Stimulated activated naive B cell treated with anti-CD40 and anti-IgM and Interleukin-4, amounts not matched to agents 10 μg/mL and 1 μg/mL and 100 μg/mL, for 72 hours (primary cell): ENCODE measurements around the gene S100PBP.
A peak's percentile ranks its signal among the peaks of the same experiment; 100 is the strongest.

ENCODE experiments used
- ATAC-seq, 2 donors: fragments of 150-1000 bp; cut with Tn5 transposase; replicated peaks; 2 replicates each; pipeline ENCODE4 v1.10.0; 2021; ENCODE audit warnings: moderate library complexity in 1 of 2
- DNase-seq: peaks from one replicate; pipeline ENCODE4 v3.0.0; 2021
- H3K27ac Mint-ChIP-seq: one replicate; pipeline ENCODE4 v1.8.0; 2022; ENCODE audit warnings: mild to moderate bottlenecking, mixed read lengths
- H3K27me3 Mint-ChIP-seq, 2 donors: one replicate each; pipeline ENCODE4 v1.8.0; 2022; ENCODE audit warnings: mixed read lengths in 2 of 2
- H3K36me3 Mint-ChIP-seq, 2 donors: one replicate each; pipeline ENCODE4 v1.8.0; 2022; ENCODE audit warnings: mixed read lengths in 2 of 2, mild to moderate bottlenecking in 1 of 2
- H3K4me1 Mint-ChIP-seq, 2 donors: one replicate each; pipeline ENCODE4 v1.8.0; 2022; ENCODE audit warnings: mixed read lengths in 2 of 2, mild to moderate bottlenecking in 1 of 2
- H3K4me3 Mint-ChIP-seq, 2 donors: one replicate each; pipeline ENCODE4 v1.8.0; 2022; ENCODE audit warnings: mild to moderate bottlenecking in 2 of 2, mixed read lengths in 2 of 2, moderate library complexity in 1 of 2
- H3K9me3 Mint-ChIP-seq, 2 donors: one replicate each; pipeline ENCODE4 v1.8.0; 2022; ENCODE audit warnings: mixed read lengths in 2 of 2, mild to moderate bottlenecking in 1 of 2

Gene S100PBP

DNA sequence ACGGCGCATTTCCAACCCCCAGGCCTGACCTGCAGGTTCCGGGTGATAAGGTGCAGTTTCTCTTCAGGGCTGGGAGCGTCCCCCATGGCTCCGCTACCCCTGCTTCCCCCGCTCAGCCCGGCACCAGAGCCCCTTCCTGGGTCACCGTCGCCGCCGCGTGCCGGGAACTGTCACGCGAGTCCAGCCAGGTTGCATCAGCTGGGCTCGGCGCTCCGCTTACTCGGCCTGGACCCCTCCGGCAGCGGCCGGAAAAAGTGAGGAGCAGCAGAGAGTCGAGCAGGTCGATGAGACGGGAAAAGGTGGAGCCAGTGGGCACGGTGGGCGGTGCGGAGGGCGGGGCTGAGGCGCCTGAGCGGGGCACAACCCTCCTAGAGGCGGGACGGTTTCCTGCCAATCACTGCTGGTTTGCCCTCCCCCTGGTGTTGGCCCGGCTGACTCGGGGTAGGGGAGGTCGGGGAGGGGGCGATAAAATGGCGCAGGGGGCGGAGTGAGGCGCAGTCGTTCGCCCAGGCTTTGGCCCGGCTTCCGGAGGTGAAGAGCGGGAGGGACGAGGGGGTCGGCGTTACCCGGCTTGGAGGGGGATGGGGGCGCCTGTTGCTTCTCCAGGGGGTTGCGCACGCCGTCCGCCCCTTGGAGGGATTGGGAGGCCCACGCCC lies at the start of gene S100PBP, which contains the start of gene YARS1:
S100PBP (plus strand) TSS at position 495 of the 656 bp plus-strand sequence. CDS start 8,447 bp downstream, outside the sequence.
YARS1 (minus strand) TSS at position 200 of the 656 bp plus-strand sequence; CDS start at position 86, 114 bp downstream.
- Mint-ChIP-seq H3K4me3 (peak within 1 kb of the TSS; percentile 99), H3K27me3 (no peaks in the 10 kb centered on the region), H3K4me1 (peaks cover 27 to 54% of the 10 kb centered on the region in 2 donors), H3K9me3 (peaks cover 1 to 4% of the 10 kb centered on the region in 2 donors), H3K36me3 (peaks cover 16 to 33% of the 10 kb centered on the region in 2 donors), H3K27ac (peak within 1 kb of the TSS; percentile 99)
- peak; percentile 92 for ATAC-seq
- DNase-seq, result peak; percentile 99

DNA sequence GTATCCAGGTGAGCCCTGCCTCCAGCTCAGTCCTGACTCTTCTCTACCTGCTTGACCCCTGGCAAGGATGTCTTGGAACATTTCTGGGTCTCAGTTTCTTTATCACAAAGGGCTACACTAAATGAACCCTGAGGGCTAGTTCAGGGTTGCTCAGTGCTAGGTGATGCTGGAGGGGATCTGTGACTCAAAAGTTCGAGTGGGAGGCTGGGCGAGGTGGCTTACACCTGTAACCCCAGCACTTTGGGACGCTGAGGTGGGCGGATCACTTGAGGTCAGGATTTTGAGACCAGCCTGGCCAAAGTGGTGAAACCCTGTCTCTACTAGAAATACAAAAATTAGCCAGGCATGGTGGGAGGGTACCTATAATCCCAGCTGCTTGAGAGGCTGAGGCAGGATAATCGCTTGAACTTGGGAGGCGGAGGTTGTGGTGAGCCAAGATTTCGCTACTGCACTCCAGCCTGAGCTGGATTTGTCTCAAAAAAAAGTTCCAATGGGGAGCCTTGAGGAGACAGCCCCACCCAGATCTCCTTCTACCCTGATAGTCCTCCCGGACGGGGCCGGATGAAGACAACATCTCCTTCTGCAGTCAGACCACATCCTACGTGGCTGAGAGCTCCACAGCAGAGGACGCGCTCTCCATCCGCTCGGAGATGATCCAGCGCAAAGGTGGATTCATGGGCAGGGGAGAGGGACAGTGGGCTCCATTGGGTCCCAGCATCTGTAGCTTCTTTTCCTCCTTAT lies 49.2 kb upstream of the S100PBP start:
- ATAC-seq (no peak), DNase-seq (no peak)
- H3K9me3 Mint-ChIP-seq, result no peaks in the 10 kb centered on the region
- H3K27ac Mint-ChIP-seq, result no peak overlapping the region
- H3K4me1 Mint-ChIP-seq, result peaks cover 3 to 5% of the 10 kb centered on the region in 2 donors
- H3K27me3 Mint-ChIP-seq, result no peaks in the 10 kb centered on the region
- H3K4me3 Mint-ChIP-seq, result no peak overlapping the region
- peaks cover 2 to 9% of the 10 kb centered on the region in 2 donors for H3K36me3 Mint-ChIP-seq

DNA sequence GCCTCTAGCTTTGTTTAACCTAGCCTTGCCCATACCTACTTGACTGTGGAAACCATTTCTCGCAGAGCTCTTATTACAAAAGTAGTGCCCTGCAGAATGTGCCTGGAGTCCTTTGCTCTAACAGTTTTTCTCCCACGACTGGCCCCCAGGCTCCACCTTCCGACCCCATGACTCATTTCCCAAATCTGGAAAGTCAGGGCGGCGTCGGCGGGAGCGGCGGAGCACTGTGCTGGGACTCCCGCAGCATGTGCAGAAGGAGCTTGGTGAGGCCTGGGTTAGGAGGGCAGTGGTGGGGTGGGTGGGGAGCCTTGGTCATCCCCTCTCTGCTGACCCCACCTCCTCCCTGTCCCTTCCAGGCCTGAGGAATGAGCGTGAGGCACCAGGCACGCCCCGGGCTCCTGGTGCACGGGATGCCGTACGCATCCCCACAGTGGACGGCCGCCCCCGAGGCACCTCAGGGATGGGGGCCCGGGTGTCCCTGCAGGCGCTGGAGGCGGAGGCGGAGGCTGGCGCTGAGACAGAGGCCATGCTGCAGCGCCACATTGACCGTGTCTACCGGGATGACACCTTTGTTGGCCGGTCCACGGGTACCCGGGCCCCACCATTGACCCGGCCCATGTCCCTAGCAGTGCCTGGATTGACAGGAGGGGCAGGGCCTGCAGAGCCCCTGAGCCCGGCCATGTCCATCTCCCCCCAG lies 47.8 kb upstream of the S100PBP start:
- H3K27ac Mint-ChIP-seq, result no peak overlapping the region
- no peak for DNase-seq
- no peak overlapping the region for H3K4me3 Mint-ChIP-seq
- H3K36me3 Mint-ChIP-seq, result peaks cover 7 to 21% of the 10 kb centered on the region in 2 donors
- peaks cover 10 to 15% of the 10 kb centered on the region in 2 donors for H3K4me1 Mint-ChIP-seq
- no peaks in the 10 kb centered on the region for H3K27me3 Mint-ChIP-seq
- no peaks in the 10 kb centered on the region for H3K9me3 Mint-ChIP-seq
- ATAC-seq, result no peak

DNA sequence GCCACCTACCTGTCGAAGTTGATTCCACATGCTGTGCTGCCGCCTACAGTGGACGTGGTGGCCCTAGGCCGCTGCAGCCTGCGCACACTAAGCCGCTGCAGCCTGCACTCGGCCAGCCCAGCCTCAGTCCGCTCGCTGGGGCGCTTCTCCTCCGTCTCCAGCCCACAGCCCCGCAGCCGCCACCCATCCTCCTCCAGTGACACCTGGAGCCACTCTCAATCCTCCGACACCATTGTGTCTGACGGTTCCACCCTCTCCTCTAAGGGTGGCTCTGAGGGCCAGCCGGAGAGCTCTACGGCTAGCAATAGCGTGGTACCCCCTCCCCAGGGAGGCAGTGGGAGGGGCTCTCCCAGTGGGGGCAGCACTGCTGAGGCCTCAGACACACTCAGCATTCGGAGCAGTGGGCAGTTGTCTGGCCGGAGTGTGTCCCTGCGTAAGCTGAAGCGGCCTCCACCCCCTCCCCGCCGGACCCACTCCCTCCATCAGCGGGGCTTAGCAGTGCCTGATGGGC lies 47.2 kb upstream of the S100PBP start:
- DNase-seq, result no peak
- peaks cover 10 to 15% of the 10 kb centered on the region in 2 donors for H3K4me1 Mint-ChIP-seq
- H3K36me3 Mint-ChIP-seq, result peaks cover 7 to 25% of the 10 kb centered on the region in 2 donors
- no peak overlapping the region for H3K27ac Mint-ChIP-seq
- no peak overlapping the region for H3K4me3 Mint-ChIP-seq
- no peak for ATAC-seq
- H3K9me3 Mint-ChIP-seq, result no peaks in the 10 kb centered on the region
- no peaks in the 10 kb centered on the region for H3K27me3 Mint-ChIP-seq

DNA sequence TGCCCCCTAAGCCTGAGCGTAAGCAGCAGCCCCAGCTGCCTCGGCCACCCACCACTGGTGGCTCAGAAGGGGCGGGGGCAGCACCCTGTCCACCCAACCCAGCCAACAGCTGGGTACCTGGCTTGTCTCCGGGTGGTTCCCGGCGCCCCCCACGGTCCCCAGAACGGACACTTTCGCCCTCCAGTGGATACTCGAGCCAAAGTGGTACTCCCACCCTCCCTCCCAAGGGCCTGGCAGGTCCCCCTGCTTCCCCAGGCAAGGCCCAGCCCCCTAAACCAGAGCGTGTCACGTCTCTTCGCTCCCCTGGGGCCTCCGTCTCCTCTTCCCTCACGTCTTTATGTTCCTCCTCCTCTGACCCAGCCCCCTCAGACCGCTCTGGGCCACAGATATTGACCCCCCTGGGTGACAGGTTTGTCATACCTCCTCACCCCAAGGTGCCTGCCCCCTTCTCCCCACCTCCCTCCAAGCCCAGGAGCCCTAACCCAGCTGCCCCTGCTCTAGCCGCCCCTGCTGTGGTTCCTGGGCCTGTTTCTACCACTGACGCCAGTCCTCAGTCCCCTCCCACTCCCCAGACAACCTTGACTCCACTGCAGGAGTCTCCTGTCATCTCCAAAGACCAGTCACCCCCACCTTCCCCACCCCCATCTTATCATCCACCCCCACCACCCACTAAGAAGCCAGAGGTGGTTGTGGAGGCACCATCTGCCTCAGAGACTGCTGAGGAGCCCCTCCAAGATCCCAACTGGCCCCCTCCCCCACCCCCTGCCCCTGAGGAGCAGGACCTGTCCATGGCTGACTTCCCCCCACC lies 46.5 kb upstream of the S100PBP start:
- no peaks in the 10 kb centered on the region for H3K27me3 Mint-ChIP-seq
- peaks cover 12 to 29% of the 10 kb centered on the region in 2 donors for H3K36me3 Mint-ChIP-seq
- DNase-seq, result no peak
- H3K27ac Mint-ChIP-seq, result no peak overlapping the region
- no peak overlapping the region for H3K4me3 Mint-ChIP-seq
- no peaks in the 10 kb centered on the region for H3K9me3 Mint-ChIP-seq
- ATAC-seq, result no peak
- peaks cover 13 to 15% of the 10 kb centered on the region in 2 donors for H3K4me1 Mint-ChIP-seq

DNA sequence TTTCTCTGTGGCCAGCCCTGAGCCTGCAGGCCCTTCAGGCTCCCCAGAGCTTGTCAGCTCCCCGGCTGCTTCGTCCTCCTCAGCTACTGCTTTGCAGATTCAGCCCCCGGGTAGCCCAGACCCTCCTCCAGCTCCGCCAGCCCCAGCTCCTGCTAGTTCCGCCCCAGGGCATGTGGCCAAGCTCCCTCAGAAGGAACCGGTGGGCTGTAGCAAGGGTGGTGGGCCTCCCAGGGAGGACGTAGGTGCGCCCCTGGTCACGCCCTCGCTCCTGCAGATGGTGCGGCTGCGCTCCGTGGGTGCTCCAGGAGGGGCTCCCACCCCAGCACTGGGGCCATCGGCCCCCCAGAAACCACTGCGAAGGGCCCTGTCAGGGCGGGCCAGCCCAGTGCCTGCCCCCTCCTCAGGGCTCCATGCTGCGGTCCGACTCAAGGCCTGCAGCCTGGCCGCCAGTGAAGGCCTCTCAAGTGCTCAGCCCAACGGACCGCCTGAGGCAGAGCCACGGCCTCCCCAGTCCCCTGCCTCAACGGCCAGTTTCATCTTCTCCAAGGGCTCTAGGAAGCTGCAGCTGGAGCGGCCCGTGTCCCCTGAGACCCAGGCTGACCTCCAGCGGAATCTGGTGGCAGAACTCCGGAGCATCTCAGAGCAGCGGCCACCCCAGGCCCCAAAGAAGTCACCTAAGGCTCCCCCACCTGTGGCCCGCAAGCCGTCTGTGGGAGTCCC lies 45.7 kb upstream of the S100PBP start:
- Mint-ChIP-seq H3K27me3 (no peaks in the 10 kb centered on the region), H3K4me3 (no peak overlapping the region), H3K27ac (no peak overlapping the region), H3K4me1 (peaks cover 13 to 15% of the 10 kb centered on the region in 2 donors), H3K9me3 (no peaks in the 10 kb centered on the region), H3K36me3 (peaks cover 12 to 33% of the 10 kb centered on the region in 2 donors)
- ATAC-seq, result no peak
- no peak for DNase-seq

DNA sequence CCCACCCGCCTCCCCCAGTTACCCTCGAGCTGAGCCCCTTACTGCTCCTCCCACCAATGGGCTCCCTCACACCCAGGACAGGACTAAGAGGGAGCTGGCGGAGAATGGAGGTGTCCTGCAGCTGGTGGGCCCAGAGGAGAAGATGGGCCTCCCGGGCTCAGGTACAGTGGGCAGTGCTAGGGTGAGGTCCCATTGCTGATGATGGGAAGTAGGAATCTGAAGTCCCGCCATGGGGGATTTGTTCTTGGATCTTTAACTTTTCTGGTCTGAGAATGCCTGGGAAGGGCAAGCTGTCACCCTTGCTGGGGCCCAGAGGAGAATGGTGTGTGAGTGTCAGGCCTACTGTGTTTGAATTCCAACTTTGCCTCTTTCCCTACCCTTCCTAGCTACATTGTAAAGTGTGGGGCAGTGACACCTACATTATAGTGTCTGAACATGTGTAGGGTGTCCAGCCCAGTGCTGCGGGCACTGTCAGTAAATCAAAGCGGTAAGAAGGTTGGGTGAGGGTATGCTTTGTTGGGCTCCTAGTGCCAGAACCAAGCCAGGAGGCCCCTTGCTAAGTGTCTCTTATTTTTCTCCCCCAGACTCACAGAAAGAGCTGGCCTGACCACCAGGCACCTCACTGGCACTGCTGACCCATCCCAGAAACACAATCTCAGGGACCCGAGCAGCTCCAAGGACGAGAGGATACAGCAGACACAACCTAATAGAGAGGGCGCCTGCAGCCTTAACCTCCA lies 45.0 kb upstream of the S100PBP start:
- peaks cover 13 to 15% of the 10 kb centered on the region in 2 donors for H3K4me1 Mint-ChIP-seq
- no peak overlapping the region for H3K4me3 Mint-ChIP-seq
- no peaks in the 10 kb centered on the region for H3K9me3 Mint-ChIP-seq
- no peak overlapping the region for H3K27ac Mint-ChIP-seq
- H3K27me3 Mint-ChIP-seq, result no peaks in the 10 kb centered on the region
- ATAC-seq (no peak), DNase-seq (no peak)
- peaks cover 12 to 33% of the 10 kb centered on the region in 2 donors for H3K36me3 Mint-ChIP-seq

DNA sequence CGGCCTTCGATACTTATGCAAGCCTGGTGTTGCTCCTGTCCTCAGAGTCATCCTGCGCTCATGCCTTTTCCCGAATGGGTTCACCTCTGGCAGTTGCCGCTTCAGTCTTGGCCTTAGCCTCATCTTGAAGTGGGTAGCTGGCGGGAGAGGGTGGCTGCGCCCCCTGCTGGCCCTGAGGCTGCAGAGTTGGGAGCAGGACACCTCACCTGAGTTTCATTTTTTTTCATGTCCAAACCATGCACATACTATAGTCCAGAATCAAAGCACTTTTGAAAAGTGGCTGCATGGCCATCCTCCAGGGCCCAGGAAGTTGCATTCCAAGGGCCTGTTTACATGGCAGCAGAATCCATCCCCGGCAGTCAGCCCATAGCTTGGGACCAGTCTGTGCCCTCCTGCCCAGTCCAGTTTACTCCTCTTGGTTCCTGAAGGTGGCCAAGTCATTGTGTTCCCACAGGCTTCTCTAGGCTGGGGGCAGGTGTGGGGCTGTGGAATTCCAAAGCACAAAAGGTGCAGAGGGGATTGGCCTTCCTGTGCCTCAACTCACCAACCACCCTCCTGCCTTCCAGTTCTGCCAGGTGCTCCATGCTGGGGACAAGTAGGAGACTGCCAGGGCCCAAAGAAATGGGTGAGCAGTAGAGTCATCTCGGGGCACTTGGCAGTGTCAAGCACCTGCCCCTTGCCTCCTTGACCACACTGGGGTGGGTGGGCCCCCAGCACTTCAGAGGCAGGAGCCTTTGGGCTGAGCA lies 44.3 kb upstream of the S100PBP start:
- Mint-ChIP-seq H3K36me3 (peaks cover 12 to 40% of the 10 kb centered on the region in 2 donors), H3K27ac (peak overlapping the region; percentile 59), H3K4me1 (peaks cover 13 to 15% of the 10 kb centered on the region in 2 donors), H3K9me3 (no peaks in the 10 kb centered on the region), H3K27me3 (no peaks in the 10 kb centered on the region), H3K4me3 (no peak overlapping the region)
- ATAC-seq (peak; percentile 88 to 89), DNase-seq (peak; percentile 60)

DNA sequence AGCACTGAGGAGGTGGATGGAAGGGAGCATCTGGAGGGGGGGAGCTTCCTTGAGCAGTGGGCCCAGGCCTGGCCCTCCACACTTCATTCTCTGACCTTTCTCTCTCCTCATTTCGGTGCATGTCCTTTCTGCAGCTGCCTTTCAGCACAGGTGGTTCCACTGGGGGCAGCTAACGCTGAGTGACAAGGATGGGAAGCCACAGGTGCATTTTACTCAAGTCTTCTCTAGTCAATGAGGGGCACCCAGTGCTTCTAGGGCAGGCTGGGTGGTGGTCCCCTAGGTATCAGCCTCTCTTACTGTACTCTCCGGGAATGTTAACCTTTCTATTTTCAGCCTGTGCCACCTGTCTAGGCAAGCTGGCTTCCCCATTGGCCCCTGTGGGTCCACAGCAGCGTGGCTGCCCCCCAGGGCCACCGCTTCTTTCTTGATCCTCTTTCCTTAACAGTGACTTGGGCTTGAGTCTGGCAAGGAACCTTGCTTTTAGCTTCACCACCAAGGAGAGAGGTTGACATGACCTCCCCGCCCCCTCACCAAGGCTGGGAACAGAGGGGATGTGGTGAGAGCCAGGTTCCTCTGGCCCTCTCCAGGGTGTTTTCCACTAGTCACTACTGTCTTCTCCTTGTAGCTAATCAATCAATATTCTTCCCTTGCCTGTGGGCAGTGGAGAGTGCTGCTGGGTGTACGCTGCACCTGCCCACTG lies 43.5 kb upstream of the S100PBP start:
- Mint-ChIP-seq H3K4me3 (no peak overlapping the region), H3K36me3 (peaks cover 16 to 44% of the 10 kb centered on the region in 2 donors), H3K4me1 (peaks cover 13 to 15% of the 10 kb centered on the region in 2 donors), H3K27me3 (no peaks in the 10 kb centered on the region), H3K9me3 (no peaks in the 10 kb centered on the region), H3K27ac (peak overlapping the region; percentile 27)
- no peak for DNase-seq
- ATAC-seq, result peak in 1 of 2 donors; percentile 8

DNA sequence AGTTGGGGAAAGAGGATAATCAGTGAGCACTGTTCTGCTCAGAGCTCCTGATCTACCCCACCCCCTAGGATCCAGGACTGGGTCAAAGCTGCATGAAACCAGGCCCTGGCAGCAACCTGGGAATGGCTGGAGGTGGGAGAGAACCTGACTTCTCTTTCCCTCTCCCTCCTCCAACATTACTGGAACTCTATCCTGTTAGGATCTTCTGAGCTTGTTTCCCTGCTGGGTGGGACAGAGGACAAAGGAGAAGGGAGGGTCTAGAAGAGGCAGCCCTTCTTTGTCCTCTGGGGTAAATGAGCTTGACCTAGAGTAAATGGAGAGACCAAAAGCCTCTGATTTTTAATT lies 43.0 kb upstream of the S100PBP start:
- Mint-ChIP-seq H3K27ac (peak overlapping the region; percentile 27), H3K9me3 (no peaks in the 10 kb centered on the region), H3K27me3 (no peaks in the 10 kb centered on the region)

DNA sequence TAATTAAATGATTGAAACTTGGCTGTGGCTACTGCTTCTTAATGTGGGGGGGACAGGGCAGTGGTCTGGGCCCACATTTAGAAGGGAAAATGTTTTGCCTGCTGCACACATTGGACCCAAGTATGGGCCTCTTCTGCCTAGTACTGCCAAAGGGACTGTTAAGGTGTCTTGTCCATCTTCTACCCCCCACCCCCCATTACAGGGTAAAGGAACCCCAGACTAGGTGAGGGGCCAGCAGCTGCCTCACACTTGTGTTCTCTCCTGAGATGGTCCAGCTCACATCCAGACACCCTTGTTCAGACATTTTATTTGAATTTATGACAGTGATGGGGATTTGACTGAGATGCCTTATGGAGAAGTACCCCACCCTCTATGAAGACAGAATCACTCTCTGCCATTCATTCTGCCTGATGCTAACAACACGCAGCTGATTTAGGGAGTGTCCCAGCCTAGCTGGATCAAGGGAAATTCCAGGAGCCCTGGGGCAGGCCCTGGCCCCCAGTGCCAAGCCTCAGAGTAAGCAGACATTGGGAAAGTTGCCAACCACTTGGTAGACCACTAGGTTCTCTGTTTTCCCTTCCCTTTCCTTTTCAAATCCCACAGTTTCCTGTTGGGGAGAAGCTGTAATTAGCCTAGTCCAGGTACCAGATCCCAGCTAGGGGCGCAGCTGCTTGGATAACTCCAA lies 42.4 kb upstream of the S100PBP start:
- no peak overlapping the region for H3K27ac Mint-ChIP-seq
- H3K4me3 Mint-ChIP-seq, result no peak overlapping the region
- H3K9me3 Mint-ChIP-seq, result no peaks in the 10 kb centered on the region
- H3K36me3 Mint-ChIP-seq, result peaks cover 21 to 52% of the 10 kb centered on the region in 2 donors
- no peaks in the 10 kb centered on the region for H3K27me3 Mint-ChIP-seq
- H3K4me1 Mint-ChIP-seq, result peaks cover 15% of the 10 kb centered on the region in 2 donors
- ATAC-seq, result no peak
- no peak for DNase-seq

More for the DNA sequence above, 43.0 kb upstream of the S100PBP start:
- ATAC-seq (no peak), DNase-seq (no peak)
- Mint-ChIP-seq H3K36me3 (peaks cover 19 to 49% of the 10 kb centered on the region in 2 donors), H3K4me1 (peaks cover 13 to 15% of the 10 kb centered on the region in 2 donors), H3K4me3 (no peak overlapping the region)
